Fibroblast of skin of scalp (primary cell): ENCODE results near the gene BORCS8.
A peak's percentile ranks its signal among the peaks of the same experiment; 100 is the strongest.
"Not testable (repeated sequence)": the region's sequence is repeated elsewhere in the genome, so short reads cannot be mapped to it uniquely, and the experiment has no call there.

Experiments used
- DNase-seq: peaks from one replicate; pipeline ENCODE4 v3.0.0-alpha.2; 2013

The BORCS8 gene

DNA sequence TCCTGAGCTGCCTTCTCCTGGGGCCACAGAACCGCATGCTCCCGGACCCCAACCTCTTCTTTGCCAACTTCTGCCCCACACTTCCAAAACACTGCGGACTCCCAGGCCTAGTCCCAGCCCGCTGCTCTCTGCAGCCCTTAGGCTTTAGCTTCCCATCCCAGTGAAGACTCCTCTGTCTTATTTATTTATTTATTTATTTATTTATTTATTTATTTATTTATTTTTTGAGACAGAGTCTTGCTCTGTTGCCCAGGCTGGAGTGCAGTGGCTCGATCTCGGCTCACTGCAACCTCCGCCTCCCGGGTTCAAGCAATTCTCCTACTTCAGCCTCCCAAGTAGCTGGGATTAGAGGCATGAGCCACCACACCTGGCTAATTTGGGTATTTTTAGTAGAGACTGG lies 43.4 kb downstream of the BORCS8 start:
- DNase-seq, result not testable (repeated sequence)

DNA sequence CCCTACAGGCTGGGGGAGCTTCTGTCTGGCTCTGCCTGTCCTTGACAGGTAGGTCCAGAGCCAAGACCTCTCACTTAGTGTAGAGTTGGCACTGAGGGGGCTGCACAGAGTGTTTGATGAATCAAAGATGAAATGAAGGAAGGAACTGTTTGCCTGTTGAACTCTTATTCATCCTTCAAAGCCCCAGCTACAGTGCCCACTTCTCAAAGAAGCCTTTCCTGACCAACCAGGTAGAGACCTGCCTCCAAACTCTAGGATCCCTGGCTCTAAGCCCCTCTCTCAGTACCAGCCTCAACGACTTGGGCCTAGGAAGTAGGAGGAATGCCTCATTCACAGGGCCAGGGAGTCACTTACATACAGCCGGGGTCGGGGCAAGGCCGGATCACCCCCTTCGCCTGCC lies 44.6 kb downstream of the BORCS8 start:
- no peak for DNase-seq

DNA sequence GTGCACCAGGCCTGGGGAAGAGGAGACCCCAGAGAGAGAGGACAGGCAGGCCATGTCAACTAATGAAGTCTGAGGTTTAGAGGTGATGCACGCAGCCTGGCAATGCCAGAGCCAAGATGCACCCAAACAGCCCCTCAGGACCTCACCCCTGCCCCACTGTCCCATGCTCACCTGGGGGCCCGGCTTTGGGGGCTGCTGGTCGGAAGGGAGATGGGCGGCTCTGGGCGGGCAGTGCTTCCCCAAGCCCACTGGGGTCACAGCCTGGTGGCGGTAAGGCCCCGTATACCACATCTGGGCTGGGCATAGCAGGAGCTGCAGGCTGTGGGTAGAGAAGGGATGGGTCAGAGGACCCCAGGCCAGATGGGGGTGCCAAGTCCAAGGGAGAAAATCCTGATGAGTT lies 45.1 kb downstream of the BORCS8 start:
- DNase-seq, result no peak

DNA sequence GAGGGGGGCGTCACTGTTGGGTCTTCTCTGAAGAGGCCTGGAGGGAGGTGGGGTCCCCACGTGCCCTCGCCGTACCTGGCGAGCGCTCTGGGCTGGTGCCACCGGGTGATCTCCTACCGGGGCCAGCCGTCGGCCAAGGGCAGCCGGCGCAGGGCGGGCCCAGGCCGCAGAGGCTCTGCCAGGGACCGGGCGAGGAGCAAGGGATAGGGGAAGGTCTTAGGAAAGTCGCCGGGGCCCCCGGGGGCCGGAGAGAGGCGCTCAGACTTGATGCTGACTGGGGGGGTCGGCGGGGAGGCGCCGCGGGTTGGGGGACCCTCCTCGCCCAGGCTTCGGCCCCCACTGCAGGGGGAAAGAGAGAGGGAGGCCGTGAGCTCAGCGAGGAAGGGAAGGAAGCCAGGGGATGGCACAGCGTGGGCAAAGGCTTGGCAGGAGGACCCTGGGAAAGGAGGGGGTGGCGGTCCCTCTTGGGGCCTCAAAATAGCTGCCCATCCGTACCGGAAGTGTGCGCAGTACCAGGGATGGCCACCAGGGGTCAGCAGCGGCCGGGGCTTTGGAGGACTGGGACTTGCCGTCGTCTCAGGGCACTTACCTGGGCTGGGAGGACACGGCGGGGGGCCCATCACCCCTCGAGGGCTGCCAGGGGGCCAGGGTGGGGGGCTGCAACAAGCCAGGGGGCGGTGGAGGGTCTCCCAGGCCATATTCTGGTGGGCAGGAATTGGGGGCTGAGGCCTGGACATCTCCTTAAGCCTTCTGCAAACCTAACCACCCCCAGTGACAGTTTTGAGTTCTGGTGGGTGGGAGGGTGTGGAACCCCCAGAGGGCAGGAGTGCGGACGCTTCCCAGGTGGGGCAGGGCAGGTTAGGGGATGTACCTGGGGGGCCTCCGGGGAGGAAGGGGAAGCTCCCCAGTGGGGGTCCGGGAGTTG lies 46.0 kb downstream of the BORCS8 start:
- peak; percentile 58 for DNase-seq

DNA sequence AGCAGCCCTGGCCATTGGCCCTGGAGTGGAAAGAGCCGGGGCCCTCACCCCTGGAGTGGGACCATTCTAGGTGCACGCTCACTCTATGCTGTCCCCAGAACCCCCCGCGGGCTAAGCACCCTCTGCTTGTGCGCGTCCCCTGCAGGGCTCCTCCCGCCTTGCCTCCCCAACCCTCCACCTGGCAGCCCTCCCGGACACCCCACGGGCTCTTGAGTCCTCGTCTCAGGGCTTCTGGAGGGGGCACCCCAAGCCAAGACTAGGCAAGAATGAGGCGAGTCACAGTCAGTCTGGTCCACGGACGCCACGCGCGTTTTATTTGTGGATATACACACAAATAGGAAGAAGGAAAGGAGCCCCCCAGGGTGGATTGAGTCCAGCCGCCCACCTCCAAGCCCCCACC lies 46.7 kb downstream of the BORCS8 start:
- DNase-seq, result no peak

DNA sequence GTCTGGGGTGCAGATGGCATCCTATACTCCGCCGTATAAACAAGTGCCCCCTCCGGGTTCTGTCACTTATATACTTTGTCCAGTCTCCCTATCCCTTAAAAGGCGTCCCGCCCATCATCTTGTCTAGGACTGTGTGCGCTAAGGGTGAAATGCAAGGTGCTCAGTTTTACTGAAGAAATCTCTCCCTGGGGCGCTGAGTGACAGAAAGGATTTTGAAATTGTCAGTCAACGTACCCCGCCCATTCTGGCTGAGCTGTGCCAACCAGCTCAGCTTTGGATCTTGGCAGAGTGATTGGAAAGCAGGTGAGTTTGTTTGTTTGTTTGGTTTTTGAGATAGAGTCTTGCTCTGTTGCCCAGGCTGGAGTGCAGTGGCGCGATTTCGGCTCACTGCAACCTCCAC lies 49.6 kb downstream of the BORCS8 start:
- DNase-seq, result no peak

DNA sequence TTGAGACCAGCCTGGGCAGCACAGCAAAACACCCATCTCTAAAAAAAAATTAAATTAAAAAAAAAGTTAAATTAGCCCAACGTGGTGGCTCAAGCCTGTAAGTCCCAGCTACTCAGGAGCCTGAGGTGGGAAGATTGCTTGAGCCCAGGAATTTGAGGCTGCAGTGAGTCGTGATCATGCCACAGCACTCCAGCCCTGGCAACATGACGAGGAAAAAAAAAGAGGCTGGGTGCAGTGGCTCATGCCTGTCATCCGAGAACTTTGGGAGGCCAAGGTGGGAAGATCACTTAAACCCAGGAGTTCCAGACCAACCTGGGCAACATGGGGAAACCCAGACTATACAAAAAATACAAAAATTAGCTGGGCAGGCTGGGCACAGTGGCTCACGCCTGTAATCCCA lies 51.5 kb downstream of the BORCS8 start:
- peak; percentile 5 for DNase-seq

DNA sequence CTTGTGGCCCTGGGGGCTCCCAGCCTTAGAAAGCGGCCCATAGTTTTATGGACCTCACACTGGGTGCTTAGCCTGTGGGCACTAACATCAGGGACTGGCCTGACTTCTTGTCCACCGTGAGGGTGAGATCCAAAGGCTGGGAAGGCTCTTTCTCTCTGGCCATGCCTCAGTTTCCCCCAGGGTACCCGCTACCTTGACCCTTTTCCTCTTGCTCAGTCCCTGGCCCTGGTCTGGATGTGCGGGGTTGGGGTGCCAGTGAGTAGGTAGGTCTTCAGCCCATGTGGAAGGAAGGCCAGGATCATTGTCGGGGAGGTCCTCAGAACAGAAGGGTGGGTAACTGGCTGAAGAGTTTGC lies 52.1 kb downstream of the BORCS8 start:
- DNase-seq, result no peak

DNA sequence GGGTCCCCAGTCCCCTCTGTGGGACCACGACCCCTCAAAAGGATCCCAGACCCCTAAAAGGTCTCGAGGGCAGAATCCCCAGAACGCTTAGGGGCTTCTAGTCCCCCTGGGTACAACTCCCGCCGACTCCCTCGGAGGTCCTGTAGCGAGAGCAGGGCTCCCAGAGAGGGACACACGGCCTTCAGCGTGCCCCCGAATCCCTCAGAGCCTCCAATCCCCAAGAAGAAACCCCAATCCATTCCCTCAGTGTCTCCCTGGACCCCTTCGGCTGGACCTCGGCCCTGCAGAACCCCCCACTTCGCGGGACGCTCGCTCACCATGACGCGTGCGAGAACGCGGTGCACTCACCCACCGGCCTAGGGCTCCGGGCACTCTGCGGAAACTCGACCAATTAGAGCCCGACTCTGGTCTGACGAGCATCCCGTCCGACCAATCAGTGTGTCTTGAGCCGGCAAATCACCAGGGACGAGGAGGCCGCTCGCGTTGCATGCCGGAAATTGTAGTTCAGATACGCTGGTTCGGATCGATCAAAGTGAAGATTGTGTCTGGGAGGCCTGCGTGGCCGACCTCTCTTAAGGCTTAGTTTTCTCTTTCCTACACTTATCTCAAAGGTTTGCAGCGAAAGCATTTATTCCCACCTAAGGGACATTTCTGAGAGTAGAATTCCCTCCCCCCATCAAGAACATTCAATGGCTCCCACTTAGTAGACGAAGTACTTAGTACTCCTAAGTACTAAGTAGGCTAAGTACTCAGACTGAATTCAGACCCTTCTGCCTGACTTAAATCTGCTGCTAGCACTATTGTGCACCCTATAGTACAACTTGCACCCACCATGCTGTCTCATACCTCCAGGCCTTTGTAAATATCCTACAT lies 53.6 kb downstream of the BORCS8 start, which contains the start of gene TMEM161A:
TSS of gene TMEM161A (minus strand) at position 370 of the 873 bp plus-strand sequence. CDS start at position 320, 50 bp downstream.
- peak; percentile 99 for DNase-seq

DNA sequence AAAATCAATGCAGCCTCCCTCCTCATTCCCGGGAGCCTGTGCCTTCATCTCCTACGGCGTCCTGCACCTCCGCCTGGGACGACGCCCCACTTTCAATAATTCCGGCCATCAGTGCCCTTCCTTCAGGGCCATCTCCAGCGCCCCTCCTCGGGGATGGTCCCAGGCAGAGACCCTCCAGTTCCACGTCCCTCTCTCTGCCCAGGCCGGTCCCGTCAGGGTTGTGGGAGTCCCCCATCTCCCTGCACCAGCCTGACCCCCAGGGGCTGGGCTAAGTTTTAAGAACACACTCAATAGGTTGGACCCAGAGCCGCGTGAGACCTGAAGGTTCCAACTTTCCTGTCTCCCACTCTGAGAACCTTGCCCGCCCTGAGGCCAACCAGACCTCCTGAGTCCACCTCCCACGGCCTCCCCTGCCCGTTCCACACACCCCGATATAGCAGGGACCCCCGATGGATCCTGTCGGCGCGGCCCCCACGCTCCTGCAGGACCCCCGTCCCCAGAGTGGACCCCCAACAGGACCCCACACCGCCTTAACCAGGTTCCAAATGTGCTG lies 54.3 kb downstream of the BORCS8 start:
- DNase-seq, result no peak

DNA sequence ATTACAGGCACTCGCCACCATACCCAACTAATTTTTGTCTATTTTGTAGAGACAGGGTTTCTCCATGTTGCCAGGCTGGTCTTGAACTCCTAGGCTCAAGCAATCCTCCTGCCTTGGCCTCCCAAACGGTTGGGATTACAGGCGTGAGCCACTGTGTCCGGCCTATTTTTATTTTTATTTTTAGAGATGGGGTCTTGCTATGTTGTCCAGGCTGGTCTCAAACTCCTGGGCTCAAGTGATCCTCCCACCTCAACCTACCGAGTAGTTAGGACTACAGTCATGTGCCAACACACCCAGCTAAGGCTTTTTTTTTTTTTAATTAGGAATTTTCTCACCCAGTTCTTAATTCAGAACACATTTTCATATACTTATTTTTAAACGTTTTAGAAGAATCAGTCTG lies 56.2 kb downstream of the BORCS8 start:
- not testable (repeated sequence) for DNase-seq

DNA sequence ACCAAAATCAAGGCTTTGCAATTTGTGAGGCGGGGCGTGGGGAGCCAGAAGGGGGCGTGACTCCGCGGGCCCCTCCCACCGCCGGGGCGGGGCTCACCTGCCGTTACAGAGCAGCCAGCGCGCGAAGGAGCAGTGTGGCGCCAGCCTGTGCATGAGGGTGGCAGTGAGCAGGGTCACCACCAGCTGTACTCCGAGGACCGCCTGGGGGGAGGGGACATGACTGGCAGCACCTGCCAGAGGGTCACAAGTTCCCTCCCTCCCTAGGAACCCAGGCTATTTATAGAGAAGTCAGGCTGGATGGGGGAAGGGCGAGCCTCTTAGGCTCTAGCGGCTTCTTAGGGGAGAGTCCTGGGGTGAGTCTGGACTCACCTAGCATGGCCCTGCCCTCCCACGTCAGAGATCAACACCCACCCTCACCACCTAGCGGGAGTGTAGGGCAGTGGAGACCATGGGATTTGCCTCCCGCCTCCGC lies 57.2 kb downstream of the BORCS8 start:
- DNase-seq, result no peak

DNA sequence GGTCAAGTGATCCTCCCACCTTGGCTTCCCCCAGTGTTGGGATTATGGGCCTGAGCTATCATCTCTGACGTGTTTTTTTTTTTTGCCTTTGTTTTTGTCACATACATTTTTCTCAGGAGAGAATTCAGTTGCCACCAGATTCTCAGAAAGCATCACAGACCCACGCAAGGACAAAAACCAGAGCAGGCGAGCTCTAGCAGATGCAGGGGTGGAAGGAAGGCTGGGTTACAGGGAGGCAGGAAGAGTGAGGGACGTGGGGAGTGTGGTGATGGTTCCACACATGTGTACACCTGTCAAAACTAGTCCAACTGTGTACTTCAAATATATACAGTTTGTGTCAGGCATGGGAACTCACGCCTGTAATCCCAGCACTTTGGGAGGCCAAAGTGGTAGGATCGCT lies 58.0 kb downstream of the BORCS8 start:
- no peak for DNase-seq

DNA sequence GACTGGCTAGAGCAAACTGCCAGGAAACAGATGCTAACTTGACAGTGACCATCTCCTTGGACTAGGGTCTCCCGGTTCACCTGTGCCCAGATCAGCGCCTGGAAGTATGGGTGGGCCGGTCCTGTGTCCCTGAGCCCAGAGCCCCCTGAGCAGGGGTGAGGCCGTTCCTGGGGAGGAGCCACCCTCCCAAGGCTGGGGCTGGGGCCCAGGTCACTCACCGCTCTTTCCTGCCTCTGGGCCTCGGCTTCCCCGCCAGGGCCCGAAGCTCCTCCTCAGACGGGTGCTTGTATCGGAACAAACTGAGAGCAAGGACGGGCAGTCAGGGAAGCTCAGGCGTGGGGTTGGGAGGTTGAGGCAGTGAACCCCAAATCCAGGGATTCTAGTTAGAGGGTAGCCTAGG lies 59.0 kb downstream of the BORCS8 start:
- no peak for DNase-seq

DNA sequence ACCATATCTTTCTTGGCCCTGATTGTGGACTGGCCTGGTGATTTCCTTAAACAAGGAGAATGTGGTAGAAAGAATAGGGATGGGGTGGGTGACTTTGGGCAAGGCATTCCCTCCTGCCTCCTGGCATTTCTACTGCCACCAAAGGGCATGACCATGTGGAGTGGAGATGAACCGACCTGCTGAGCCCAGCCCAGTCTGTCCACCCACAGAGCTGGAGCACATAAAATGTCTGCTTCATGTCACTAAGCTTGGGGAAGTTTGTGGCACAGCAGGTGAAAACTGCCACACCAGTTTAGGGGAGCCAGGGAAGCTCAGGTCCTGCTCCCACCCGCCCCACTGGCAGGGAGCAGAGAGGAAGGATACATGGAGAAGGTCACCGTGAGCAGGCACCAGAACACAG lies 60.0 kb downstream of the BORCS8 start:
- DNase-seq, result no peak
